GM12892 (cell line): ENCODE measurements around the gene SERPIND1.

ENCODE experiments used
- POLR2A ChIP-seq: IDR thresholded peaks from 2 replicates; pipeline ENCODE4 v1.6.1; 2011; ENCODE audit warnings: low read depth, low read length, control low read depth
- POLR2AphosphoS5 ChIP-seq: IDR thresholded peaks from 2 replicates; pipeline ENCODE4 v1.6.1; 2011; ENCODE audit warnings: low read depth, low read length, control low read depth
- TAF1 ChIP-seq: IDR thresholded peaks from 2 replicates; pipeline ENCODE4 v1.6.1; 2011; ENCODE audit warnings: low read depth, mild to moderate bottlenecking, control low read depth, low read length, borderline replicate concordance

- no peak for TF ChIP-seq POLR2A
- TF ChIP-seq POLR2AphosphoS5, result no peak
- TF ChIP-seq TAF1, result no peak
These were observed 1.5 kb downstream of the SERPIND1 start for GRCh38 chr22:20775342-20775895.
